ENCODE results near the gene USP40. TPM values are rescaled to one million over a fixed set of nuclear protein-coding genes. Genes with fewer than 3 reads are reported as not detected.
A peak's percentile ranks its signal among the peaks of the same experiment; 100 is the strongest.
"Not testable (repeated sequence)": the region's sequence is repeated elsewhere in the genome, so short reads cannot be mapped to it uniquely, and the experiment has no call there.

USP40 gene
- total RNA-seq, 1 experiment from 2014 or later = 127 TPM

GRCh38 chr2:233577341-233577740, 10.8 kb upstream of the USP40 start:
- BruUV-seq (replicated peaks); H3K4me2 ChIP-seq; H3K9me3 ChIP-seq (ENCODE audit: insufficient read depth, low read depth); H3K9me2 ChIP-seq (ENCODE audit: insufficient read depth); H3K79me2 ChIP-seq (ENCODE audit: low read depth); CTCF ChIA-PET; H3K36me3 ChIP-seq (ENCODE audit: low read depth); DNase-seq; H3K4me3 ChIP-seq; H4K20me1 ChIP-seq (ENCODE audit: insufficient read depth); H3K27ac ChIP-seq; H3K4me1 ChIP-seq (replicated peaks; ENCODE audit: insufficient read depth); H3F3A ChIP-seq (ENCODE audit: insufficient read depth, low read depth); intact Hi-C loops (cut with micrococcal nuclease; ENCODE audit: unreplicated experiment); POLR2A ChIA-PET (ENCODE audit: unreplicated experiment); H3K27me3 ChIP-seq (ENCODE audit: insufficient read depth, low read depth); H2AFZ ChIP-seq: not testable (repeated sequence)

- DNase-seq = peak in 1 of 2 experiments; percentile 33
- Histone ChIP-seq H3K27ac (no peak overlapping the region), H3K9me3 (ENCODE audit: insufficient read depth, low read depth) (0 out of 2 replicates have a peak, but pooled peaks cover 7% of the 10 kb centered on the region), H3K9me2 (ENCODE audit: insufficient read depth) (no peaks in the 10 kb centered on the region), H4K20me1 (ENCODE audit: insufficient read depth) (no peaks in the 10 kb centered on the region), H3K27me3 (ENCODE audit: insufficient read depth, low read depth) (no peaks in the 10 kb centered on the region), H2AFZ (no peak overlapping the region), H3K79me2 (ENCODE audit: low read depth) (no peaks in the 10 kb centered on the region), H3K36me3 (ENCODE audit: low read depth) (no peaks in the 10 kb centered on the region), H3K4me2 (no peak overlapping the region), H3K4me3 (no peak overlapping the region), H3K4me1 (replicated peaks; ENCODE audit: insufficient read depth) (no peaks in the 10 kb centered on the region), H3F3A (ENCODE audit: insufficient read depth, low read depth) (peaks cover 5% of the 10 kb centered on the region; the same call in 1 of the 2 replicates)
- intact Hi-C loops (cut with micrococcal nuclease; ENCODE audit: unreplicated experiment) = no loop called here
- CTCF ChIA-PET = no interaction called here
- no TSS peak for BruUV-seq (replicated peaks)
- TF ChIP-seq CTCF (conservative IDR thresholded peaks at IDR 0.05) (no peak), EZH2 (IDR thresholded peaks at IDR 0.05; ENCODE audit: low read depth) (no peak)
- POLR2A ChIA-PET (ENCODE audit: unreplicated experiment) = no interaction called here
Observed at GRCh38 chr2:233572468-233572867, 5.9 kb upstream of the USP40 start.

DNA sequence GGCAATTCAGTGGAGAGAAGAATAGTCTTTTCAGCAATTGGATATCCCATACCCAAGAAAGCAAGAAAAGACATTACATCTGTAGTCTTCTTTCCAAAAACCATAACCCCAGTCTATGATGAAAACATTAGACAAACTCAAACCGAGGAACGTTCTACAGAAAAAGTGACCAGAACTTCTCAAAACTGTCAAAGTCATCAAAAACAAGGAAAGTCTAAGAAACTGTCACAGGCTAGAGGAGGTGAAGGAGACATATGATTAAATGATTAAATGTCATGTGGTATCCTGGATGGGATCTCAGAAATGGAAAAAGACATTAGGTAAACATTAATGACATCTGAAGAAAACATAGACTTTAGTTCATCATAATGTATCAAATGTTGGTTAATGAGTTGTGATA, 4.9 kb upstream of the USP40 start:
- Histone ChIP-seq H3K4me1 (replicated peaks; ENCODE audit: insufficient read depth) (no peaks in the 10 kb centered on the region), H3F3A (ENCODE audit: insufficient read depth, low read depth) (peaks cover 5% of the 10 kb centered on the region; the same call in 1 of the 2 replicates), H3K4me2 (no peak overlapping the region), H3K79me2 (ENCODE audit: low read depth) (no peaks in the 10 kb centered on the region), H3K36me3 (ENCODE audit: low read depth) (no peaks in the 10 kb centered on the region), H3K27me3 (ENCODE audit: insufficient read depth, low read depth) (no peaks in the 10 kb centered on the region), H2AFZ (no peak overlapping the region), H3K4me3 (no peak overlapping the region), H3K9me2 (ENCODE audit: insufficient read depth) (no peaks in the 10 kb centered on the region), H3K9me3 (ENCODE audit: insufficient read depth, low read depth) (0 out of 2 replicates have a peak, but pooled peaks cover 7% of the 10 kb centered on the region), H3K27ac (no peak overlapping the region), H4K20me1 (ENCODE audit: insufficient read depth) (no peaks in the 10 kb centered on the region)
- no peak for TF ChIP-seq EZH2 (IDR thresholded peaks at IDR 0.05; ENCODE audit: low read depth)
- no peak for TF ChIP-seq CTCF (conservative IDR thresholded peaks at IDR 0.05)
- POLR2A ChIA-PET (ENCODE audit: unreplicated experiment) = no interaction called here
- CTCF ChIA-PET = no interaction called here
- intact Hi-C loops (cut with micrococcal nuclease; ENCODE audit: unreplicated experiment) = no loop called here
- no TSS peak for BruUV-seq (replicated peaks)
- peak in 1 of 2 experiments; percentile 15 for DNase-seq

DNA sequence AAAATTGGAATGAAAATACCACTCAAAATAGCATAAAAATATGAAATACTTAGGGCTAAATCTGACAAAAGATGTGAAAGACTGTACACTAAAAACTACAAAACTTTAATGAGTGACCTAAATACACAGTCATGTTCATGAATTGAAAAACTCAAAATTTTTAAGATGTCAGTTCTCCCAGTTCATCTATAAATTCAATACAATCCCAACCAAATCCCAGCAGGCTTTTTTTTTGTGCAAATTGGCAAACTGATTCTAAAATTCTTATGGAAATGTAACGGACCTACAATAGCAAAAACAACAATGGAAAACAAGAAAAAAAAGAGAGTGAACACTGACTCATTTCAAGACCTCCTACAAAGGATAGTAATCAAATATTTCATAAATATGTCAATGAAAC, 4.4 kb upstream of the USP40 start:
- Histone ChIP-seq H3K9me2 (ENCODE audit: insufficient read depth) (no peaks in the 10 kb centered on the region), H3K4me1 (replicated peaks; ENCODE audit: insufficient read depth) (no peaks in the 10 kb centered on the region), H3K79me2 (ENCODE audit: low read depth) (peaks cover 4% of the 10 kb centered on the region; the same call in 1 of the 2 replicates), H3K4me2 (no peak overlapping the region), H3K4me3 (no peak overlapping the region), H3K9me3 (ENCODE audit: insufficient read depth, low read depth) (0 out of 2 replicates have a peak, but pooled peaks cover 7% of the 10 kb centered on the region), H4K20me1 (ENCODE audit: insufficient read depth) (no peaks in the 10 kb centered on the region), H3F3A (ENCODE audit: insufficient read depth, low read depth) (peaks cover 5% of the 10 kb centered on the region; the same call in 1 of the 2 replicates), H3K27ac (no peak overlapping the region), H3K27me3 (ENCODE audit: insufficient read depth, low read depth) (no peaks in the 10 kb centered on the region), H3K36me3 (ENCODE audit: low read depth) (no peaks in the 10 kb centered on the region), H2AFZ (no peak overlapping the region)
- TF ChIP-seq CTCF (conservative IDR thresholded peaks at IDR 0.05) (no peak), EZH2 (IDR thresholded peaks at IDR 0.05; ENCODE audit: low read depth) (no peak)
- ChIA-PET CTCF (no interaction called here), POLR2A (ENCODE audit: unreplicated experiment) (no interaction called here)
- no peak for DNase-seq
- BruUV-seq (replicated peaks) = no TSS peak
- intact Hi-C loops (cut with micrococcal nuclease; ENCODE audit: unreplicated experiment) = no loop called here

Measured in PC-9 (cell line).